Endodermal cell (in vitro differentiated cells): ENCODE results near the gene RPL22. TPM values are rescaled to one million over a fixed set of nuclear protein-coding genes. Genes with fewer than 3 reads are reported as not detected.

Experiments
- DNase-seq: peaks from one replicate; pipeline ENCODE4 v3.0.0-alpha.2; 2017
- H3K27ac ChIP-seq: 2 replicates; pipeline ENCODE4 v1.5.1; 2013; ENCODE audit warnings: mild to moderate bottlenecking, low read depth, low read length, moderate library complexity
- H3K27me3 ChIP-seq: 2 replicates; pipeline ENCODE4 v1.6.1; 2013; ENCODE audit warnings: mild to moderate bottlenecking, low read length, moderate library complexity; ENCODE audit not compliant: insufficient read depth, control insufficient read depth, poor library complexity, severe bottlenecking
- H3K36me3 ChIP-seq: 2 replicates; pipeline ENCODE4 v1.7.0; 2013; ENCODE audit warnings: mild to moderate bottlenecking, low read length, moderate library complexity; ENCODE audit not compliant: control insufficient read depth, insufficient read depth
- H3K4me1 ChIP-seq: one replicate; pipeline ENCODE4 v1.7.0; 2013; ENCODE audit warnings: low read length; ENCODE audit not compliant: control insufficient read depth, insufficient read depth
- H3K4me3 ChIP-seq: 2 replicates; pipeline ENCODE4 v1.5.1; 2013; ENCODE audit warnings: mild to moderate bottlenecking, low read length, moderate library complexity
- H3K9ac ChIP-seq: 2 replicates; pipeline ENCODE4 v1.6.1; 2013; ENCODE audit warnings: mild to moderate bottlenecking, low read length, moderate library complexity; ENCODE audit not compliant: poor library complexity, severe bottlenecking; ENCODE audit errors: extremely low read depth
- H3K9me3 ChIP-seq: 2 replicates; pipeline ENCODE4 v1.6.1; 2013; ENCODE audit warnings: mild to moderate bottlenecking, low read length, moderate library complexity; ENCODE audit not compliant: control insufficient read depth
- H3K27ac Mint-ChIP-seq: 2 replicates; pipeline ENCODE4 v1.8.0; 2020; ENCODE audit warnings: mixed read lengths
- H3K27me3 Mint-ChIP-seq: 2 replicates; pipeline ENCODE4 v1.8.0; 2021; ENCODE audit warnings: mild to moderate bottlenecking, mixed read lengths; ENCODE audit not compliant: insufficient read depth
- H3K36me3 Mint-ChIP-seq: 2 replicates; pipeline ENCODE4 v1.8.0; 2020; ENCODE audit warnings: low read depth, mixed read lengths
- H3K4me1 Mint-ChIP-seq: 2 replicates; pipeline ENCODE4 v1.8.0; 2020; ENCODE audit warnings: mixed read lengths
- H3K4me3 Mint-ChIP-seq: 2 replicates; pipeline ENCODE4 v1.8.0; 2020; ENCODE audit warnings: mild to moderate bottlenecking, moderate library complexity, mixed read lengths
- H3K9me3 Mint-ChIP-seq: 2 replicates; pipeline ENCODE4 v1.8.0; 2020; ENCODE audit warnings: mild to moderate bottlenecking, mixed read lengths
- CTCF ChIP-seq: fragments of 200-600 bp; sonication (generic); conservative IDR thresholded peaks from 2 replicates; pipeline ENCODE4 v1.5.0; 2021; ENCODE audit warnings: antibody characterized with exemption, mild to moderate bottlenecking
- WGBS, 2 experiments: methylation state at CpG; one replicate each; pipeline versions ENCODE4 v1.1.5 to v1.1.7; 2013; ENCODE audit warnings: missing lambda C conversion rate in 2 of 2, mixed read lengths in 1 of 2; ENCODE audit not compliant: insufficient coverage in 1 of 2, insufficient read length in 1 of 2; 5-methylcytosine and 5-hydroxymethylcytosine counted together
- total RNA-seq, 2 donors: library from RNA; stranded (reverse); fragmentation: NEBNext Ultra II Directional in 1 of 2; extraction: Animal tissue kit (Norgen Biotek cat#: 25700) in 1 of 2; gene quantifications; 2 replicates in 1 of 2; 3 replicates in 1 of 2; pipeline ENCODE4 v1.2.1, GENCODE V29; 2021

RPL22 gene
- total RNA-seq, 2 donors from 2014 or later: 409 to 481 TPM

DNA sequence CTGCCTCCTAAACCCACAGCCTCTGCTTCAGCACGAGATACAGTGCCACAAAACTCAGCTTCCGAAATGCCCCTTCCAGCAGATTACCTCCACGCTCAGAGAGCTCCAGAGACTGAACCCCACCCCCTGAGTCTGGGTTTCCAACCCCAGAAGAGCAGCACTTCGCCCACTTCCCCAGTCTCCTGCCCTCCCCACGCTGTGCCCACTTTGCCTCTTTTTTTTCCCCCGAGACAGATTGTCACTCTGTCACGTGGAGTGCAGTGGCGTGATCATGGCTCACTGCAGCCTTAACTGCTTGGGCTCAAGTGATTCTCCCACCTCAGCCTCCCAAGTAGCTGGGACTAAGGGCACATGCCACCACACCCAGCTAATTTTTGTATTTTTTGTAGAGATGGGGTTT lies 26.3 kb upstream of the RPL22 start:
- no peaks in the 10 kb centered on the region for H3K27me3 Mint-ChIP-seq
- Histone ChIP-seq H3K9ac (no peak overlapping the region), H3K36me3 (peaks cover 69% of the 10 kb centered on the region), H3K4me3 (no peak overlapping the region), H3K27me3 (no peaks in the 10 kb centered on the region), H3K9me3 (no peaks in the 10 kb centered on the region), H3K4me1 (no peaks in the 10 kb centered on the region), H3K27ac (no peak overlapping the region)
- no peak overlapping the region for H3K4me3 Mint-ChIP-seq
- no peak overlapping the region for H3K27ac Mint-ChIP-seq
- no peak for DNase-seq
- no peak for TF ChIP-seq CTCF
- WGBS, 2 experiments: 77 to 96% methylated on average over 5 to 8 of the region's 8 CpGs
- no peaks in the 10 kb centered on the region for H3K9me3 Mint-ChIP-seq
- no peaks in the 10 kb centered on the region for H3K4me1 Mint-ChIP-seq
- H3K36me3 Mint-ChIP-seq: peaks cover 67% of the 10 kb centered on the region

DNA sequence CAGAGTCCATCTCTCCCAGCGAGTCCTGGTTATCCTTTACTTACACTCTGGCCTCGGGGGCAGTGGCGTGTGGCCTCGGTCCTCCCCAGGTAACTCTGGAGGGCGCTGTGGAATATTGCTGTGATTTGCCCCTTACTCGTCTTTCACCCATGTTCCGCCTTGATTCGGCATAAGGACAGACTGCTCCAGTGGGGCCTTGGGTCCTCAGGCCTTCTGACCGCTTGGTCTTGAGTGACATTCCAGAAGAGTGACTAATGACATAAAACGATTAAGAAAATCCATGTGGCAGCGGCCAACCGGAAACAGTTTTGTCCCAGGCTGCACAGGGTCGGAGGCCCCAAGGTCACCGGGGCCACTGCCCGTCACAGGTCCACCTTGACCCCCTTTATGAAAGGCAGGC lies 25.3 kb upstream of the RPL22 start:
- H3K36me3 ChIP-seq: peaks cover 63% of the 10 kb centered on the region
- no peaks in the 10 kb centered on the region for H3K9me3 Mint-ChIP-seq
- 95 to 96% methylated on average over 13 to 15 of the region's 15 CpGs for WGBS, 2 experiments

GRCh38 chr1:6223617-6224016 lies 24.2 kb upstream of the RPL22 start:
- DNase-seq: no peak
- TF ChIP-seq CTCF: no peak
- Histone ChIP-seq H3K4me3 (no peak overlapping the region), H3K27ac (no peak overlapping the region), H3K9me3 (no peaks in the 10 kb centered on the region), H3K4me1 (no peaks in the 10 kb centered on the region), H3K36me3 (peaks cover 58% of the 10 kb centered on the region), H3K27me3 (no peaks in the 10 kb centered on the region), H3K9ac (no peak overlapping the region)
- no peaks in the 10 kb centered on the region for H3K27me3 Mint-ChIP-seq
- no peaks in the 10 kb centered on the region for H3K9me3 Mint-ChIP-seq
- no peak overlapping the region for H3K27ac Mint-ChIP-seq
- H3K4me3 Mint-ChIP-seq: no peak overlapping the region
- no peaks in the 10 kb centered on the region for H3K4me1 Mint-ChIP-seq
- H3K36me3 Mint-ChIP-seq: peaks cover 61% of the 10 kb centered on the region
- 97 to 98% methylated on average over 9 to 13 of the region's 13 CpGs for WGBS, 2 experiments

More for the DNA sequence above, 25.3 kb upstream of the RPL22 start:
- no peak for DNase-seq
- no peak overlapping the region for H3K27ac Mint-ChIP-seq
- peaks cover 65% of the 10 kb centered on the region for H3K36me3 Mint-ChIP-seq
- Histone ChIP-seq H3K27me3 (no peaks in the 10 kb centered on the region), H3K4me1 (no peaks in the 10 kb centered on the region), H3K4me3 (no peak overlapping the region), H3K9me3 (no peaks in the 10 kb centered on the region), H3K27ac (no peak overlapping the region), H3K9ac (no peak overlapping the region)
- no peak for TF ChIP-seq CTCF
- no peaks in the 10 kb centered on the region for H3K27me3 Mint-ChIP-seq
- H3K4me3 Mint-ChIP-seq: no peak overlapping the region
- H3K4me1 Mint-ChIP-seq: no peaks in the 10 kb centered on the region
